IPS-15b (cell line): ENCODE measurements around the gene MMP20.

ENCODE experiments used
- H3K27me3 ChIP-seq: one replicate; pipeline ENCODE4 v1.6.1; 2013; ENCODE audit warnings: low read length; ENCODE audit not compliant: control insufficient read depth, insufficient read depth
- H3K36me3 ChIP-seq: one replicate; pipeline ENCODE4 v1.6.1; 2013; ENCODE audit warnings: low read length; ENCODE audit not compliant: control insufficient read depth, insufficient read depth
- H3K4me1 ChIP-seq: one replicate; pipeline ENCODE4 v1.6.1; 2013; ENCODE audit warnings: mild to moderate bottlenecking, low read length; ENCODE audit not compliant: control insufficient read depth, insufficient read depth
- H3K4me3 ChIP-seq: one replicate; pipeline ENCODE4 v1.5.1; 2013; ENCODE audit warnings: low read depth, low read length
- H3K9ac ChIP-seq: one replicate; pipeline ENCODE4 v1.6.1; 2013; ENCODE audit warnings: low read depth, mild to moderate bottlenecking, low read length
- H3K9me3 ChIP-seq: one replicate; pipeline ENCODE4 v1.6.1; 2013; ENCODE audit warnings: mild to moderate bottlenecking, low read length; ENCODE audit not compliant: control insufficient read depth, insufficient read depth

The MMP20 gene

GRCh38 chr11:102625177-102625576 is at the start of gene MMP20:
MMP20 (minus strand) TSS chr11:102625332; CDS start chr11:102625319, 13 bp downstream.
- no peak within 1 kb of the TSS for H3K4me3 ChIP-seq
- no peaks in the 10 kb centered on the region for H3K27me3 ChIP-seq
- H3K9ac ChIP-seq: no peak within 1 kb of the TSS
- no peaks in the 10 kb centered on the region for H3K36me3 ChIP-seq
- no peaks in the 10 kb centered on the region for H3K4me1 ChIP-seq
- H3K9me3 ChIP-seq: no peaks in the 10 kb centered on the region

GRCh38 chr11:102669664-102670063 is 44.5 kb upstream of the MMP20 start:
- no peak overlapping the region for H3K4me3 ChIP-seq
- no peaks in the 10 kb centered on the region for H3K27me3 ChIP-seq
- no peaks in the 10 kb centered on the region for H3K9me3 ChIP-seq
- no peaks in the 10 kb centered on the region for H3K36me3 ChIP-seq
- no peak overlapping the region for H3K9ac ChIP-seq
- peaks cover 4% of the 10 kb centered on the region for H3K4me1 ChIP-seq

- no peak overlapping the region for H3K9ac ChIP-seq
- no peak overlapping the region for H3K4me3 ChIP-seq
- H3K9me3 ChIP-seq: no peaks in the 10 kb centered on the region
- H3K27me3 ChIP-seq: no peaks in the 10 kb centered on the region
- peaks cover 4% of the 10 kb centered on the region for H3K4me1 ChIP-seq
- no peaks in the 10 kb centered on the region for H3K36me3 ChIP-seq
Observed at GRCh38 chr11:102666331-102666957, 41.3 kb upstream of the MMP20 start.

- Histone ChIP-seq H3K27me3 (no peaks in the 10 kb centered on the region), H3K4me1 (peaks cover 4% of the 10 kb centered on the region), H3K9ac (no peak overlapping the region), H3K9me3 (no peaks in the 10 kb centered on the region), H3K4me3 (no peak overlapping the region), H3K36me3 (no peaks in the 10 kb centered on the region)
Observed at GRCh38 chr11:102664001-102664752, 39.0 kb upstream of the MMP20 start.

- Histone ChIP-seq H3K4me1 (peaks cover 4% of the 10 kb centered on the region), H3K4me3 (no peak overlapping the region), H3K9ac (no peak overlapping the region), H3K9me3 (no peaks in the 10 kb centered on the region), H3K27me3 (no peaks in the 10 kb centered on the region), H3K36me3 (no peaks in the 10 kb centered on the region)
Observed at GRCh38 chr11:102662607-102663006, 37.5 kb upstream of the MMP20 start.

- no peaks in the 10 kb centered on the region for H3K27me3 ChIP-seq
- no peak overlapping the region for H3K9ac ChIP-seq
- H3K36me3 ChIP-seq: no peaks in the 10 kb centered on the region
- H3K4me1 ChIP-seq: peaks cover 2% of the 10 kb centered on the region
- no peak overlapping the region for H3K4me3 ChIP-seq
- H3K9me3 ChIP-seq: no peaks in the 10 kb centered on the region
Observed at GRCh38 chr11:102661040-102661439, 35.9 kb upstream of the MMP20 start.

GRCh38 chr11:102656528-102656927 is 31.4 kb upstream of the MMP20 start:
- no peak overlapping the region for H3K4me3 ChIP-seq
- no peaks in the 10 kb centered on the region for H3K27me3 ChIP-seq
- no peaks in the 10 kb centered on the region for H3K4me1 ChIP-seq
- no peaks in the 10 kb centered on the region for H3K36me3 ChIP-seq
- no peaks in the 10 kb centered on the region for H3K9me3 ChIP-seq
- no peak overlapping the region for H3K9ac ChIP-seq

GRCh38 chr11:102655547-102655946 is 30.4 kb upstream of the MMP20 start:
- Histone ChIP-seq H3K4me3 (no peak overlapping the region), H3K9me3 (no peaks in the 10 kb centered on the region), H3K4me1 (no peaks in the 10 kb centered on the region), H3K27me3 (no peaks in the 10 kb centered on the region), H3K9ac (no peak overlapping the region), H3K36me3 (no peaks in the 10 kb centered on the region)

GRCh38 chr11:102654761-102655160 is 29.6 kb upstream of the MMP20 start:
- Histone ChIP-seq H3K27me3 (no peaks in the 10 kb centered on the region), H3K9me3 (no peaks in the 10 kb centered on the region), H3K4me3 (no peak overlapping the region), H3K4me1 (no peaks in the 10 kb centered on the region), H3K9ac (no peak overlapping the region), H3K36me3 (no peaks in the 10 kb centered on the region)

GRCh38 chr11:102653744-102654291 is 28.7 kb upstream of the MMP20 start:
- Histone ChIP-seq H3K36me3 (no peaks in the 10 kb centered on the region), H3K4me3 (no peak overlapping the region), H3K4me1 (no peaks in the 10 kb centered on the region), H3K9me3 (no peaks in the 10 kb centered on the region), H3K9ac (no peak overlapping the region), H3K27me3 (no peaks in the 10 kb centered on the region)

GRCh38 chr11:102647430-102647829 is 22.3 kb upstream of the MMP20 start:
- Histone ChIP-seq H3K9me3 (no peaks in the 10 kb centered on the region), H3K36me3 (no peaks in the 10 kb centered on the region)

GRCh38 chr11:102643941-102644340 is 18.8 kb upstream of the MMP20 start:
- no peak overlapping the region for H3K9ac ChIP-seq

More at GRCh38 chr11:102647430-102647829, 22.3 kb upstream of the MMP20 start:
- Histone ChIP-seq H3K4me1 (no peaks in the 10 kb centered on the region), H3K4me3 (no peak overlapping the region), H3K9ac (no peak overlapping the region), H3K27me3 (no peaks in the 10 kb centered on the region)

More at GRCh38 chr11:102643941-102644340, 18.8 kb upstream of the MMP20 start:
- no peaks in the 10 kb centered on the region for H3K36me3 ChIP-seq
- no peaks in the 10 kb centered on the region for H3K9me3 ChIP-seq
- H3K4me1 ChIP-seq: no peaks in the 10 kb centered on the region
- no peaks in the 10 kb centered on the region for H3K27me3 ChIP-seq
- H3K4me3 ChIP-seq: no peak overlapping the region
